ENCODE measurements around the gene PLEKHM3.

DNA sequence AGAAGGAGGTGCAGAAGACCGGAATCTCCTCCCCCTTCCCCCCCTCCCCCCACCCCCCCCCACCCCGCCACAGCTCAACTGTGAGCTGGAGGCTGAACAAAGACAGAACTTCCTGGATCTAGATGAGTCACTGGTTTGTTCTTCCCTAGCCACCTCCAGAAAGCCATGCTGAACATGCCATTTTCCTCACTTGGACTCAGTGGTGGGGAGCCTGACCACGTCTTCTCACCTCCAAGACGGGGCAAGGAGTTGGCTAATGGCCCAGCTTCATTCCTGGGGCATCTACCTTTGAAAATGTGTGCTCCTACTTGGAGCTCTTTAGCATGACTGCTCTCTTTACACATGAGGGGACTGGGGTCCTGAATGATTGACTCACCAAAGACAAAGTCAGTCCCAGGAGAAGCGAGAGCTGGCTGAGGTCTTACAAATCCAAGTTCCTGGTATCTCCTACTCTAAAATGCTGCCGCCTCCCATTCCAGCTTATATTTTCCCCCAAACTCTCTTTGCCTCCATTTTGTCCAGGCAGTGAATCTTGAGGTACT, 233.0 kb downstream of the PLEKHM3 start:
- no peak for TF ChIP-seq TAF1 (conservative IDR thresholded peaks at IDR 0.05)
- TF ChIP-seq, protein P1, sequence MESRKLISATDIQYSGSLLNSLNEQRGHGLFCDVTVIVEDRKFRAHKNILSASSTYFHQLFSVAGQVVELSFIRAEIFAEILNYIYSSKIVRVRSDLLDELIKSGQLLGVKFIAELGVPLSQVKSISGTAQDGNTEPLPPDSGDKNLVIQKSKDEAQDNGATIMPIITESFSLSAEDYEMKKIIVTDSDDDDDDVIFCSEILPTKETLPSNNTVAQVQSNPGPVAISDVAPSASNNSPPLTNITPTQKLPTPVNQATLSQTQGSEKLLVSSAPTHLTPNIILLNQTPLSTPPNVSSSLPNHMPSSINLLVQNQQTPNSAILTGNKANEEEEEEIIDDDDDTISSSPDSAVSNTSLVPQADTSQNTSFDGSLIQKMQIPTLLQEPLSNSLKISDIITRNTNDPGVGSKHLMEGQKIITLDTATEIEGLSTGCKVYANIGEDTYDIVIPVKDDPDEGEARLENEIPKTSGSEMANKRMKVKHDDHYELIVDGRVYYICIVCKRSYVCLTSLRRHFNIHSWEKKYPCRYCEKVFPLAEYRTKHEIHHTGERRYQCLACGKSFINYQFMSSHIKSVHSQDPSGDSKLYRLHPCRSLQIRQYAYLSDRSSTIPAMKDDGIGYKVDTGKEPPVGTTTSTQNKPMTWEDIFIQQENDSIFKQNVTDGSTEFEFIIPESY (IDR thresholded peaks at IDR 0.05): no peak
- no peak for TF ChIP-seq YY1 (IDR thresholded peaks at IDR 0.05)
- TF ChIP-seq, protein P2, sequence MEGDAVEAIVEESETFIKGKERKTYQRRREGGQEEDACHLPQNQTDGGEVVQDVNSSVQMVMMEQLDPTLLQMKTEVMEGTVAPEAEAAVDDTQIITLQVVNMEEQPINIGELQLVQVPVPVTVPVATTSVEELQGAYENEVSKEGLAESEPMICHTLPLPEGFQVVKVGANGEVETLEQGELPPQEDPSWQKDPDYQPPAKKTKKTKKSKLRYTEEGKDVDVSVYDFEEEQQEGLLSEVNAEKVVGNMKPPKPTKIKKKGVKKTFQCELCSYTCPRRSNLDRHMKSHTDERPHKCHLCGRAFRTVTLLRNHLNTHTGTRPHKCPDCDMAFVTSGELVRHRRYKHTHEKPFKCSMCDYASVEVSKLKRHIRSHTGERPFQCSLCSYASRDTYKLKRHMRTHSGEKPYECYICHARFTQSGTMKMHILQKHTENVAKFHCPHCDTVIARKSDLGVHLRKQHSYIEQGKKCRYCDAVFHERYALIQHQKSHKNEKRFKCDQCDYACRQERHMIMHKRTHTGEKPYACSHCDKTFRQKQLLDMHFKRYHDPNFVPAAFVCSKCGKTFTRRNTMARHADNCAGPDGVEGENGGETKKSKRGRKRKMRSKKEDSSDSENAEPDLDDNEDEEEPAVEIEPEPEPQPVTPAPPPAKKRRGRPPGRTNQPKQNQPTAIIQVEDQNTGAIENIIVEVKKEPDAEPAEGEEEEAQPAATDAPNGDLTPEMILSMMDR (IDR thresholded peaks at IDR 0.05; ENCODE audit: low read depth, low read length, missing input control): no peak
- no peak for TF ChIP-seq RAD21 (IDR thresholded peaks at IDR 0.05)
- no peak for TF ChIP-seq FOXA1 (IDR thresholded peaks at IDR 0.05)
- TF ChIP-seq, protein P3, sequence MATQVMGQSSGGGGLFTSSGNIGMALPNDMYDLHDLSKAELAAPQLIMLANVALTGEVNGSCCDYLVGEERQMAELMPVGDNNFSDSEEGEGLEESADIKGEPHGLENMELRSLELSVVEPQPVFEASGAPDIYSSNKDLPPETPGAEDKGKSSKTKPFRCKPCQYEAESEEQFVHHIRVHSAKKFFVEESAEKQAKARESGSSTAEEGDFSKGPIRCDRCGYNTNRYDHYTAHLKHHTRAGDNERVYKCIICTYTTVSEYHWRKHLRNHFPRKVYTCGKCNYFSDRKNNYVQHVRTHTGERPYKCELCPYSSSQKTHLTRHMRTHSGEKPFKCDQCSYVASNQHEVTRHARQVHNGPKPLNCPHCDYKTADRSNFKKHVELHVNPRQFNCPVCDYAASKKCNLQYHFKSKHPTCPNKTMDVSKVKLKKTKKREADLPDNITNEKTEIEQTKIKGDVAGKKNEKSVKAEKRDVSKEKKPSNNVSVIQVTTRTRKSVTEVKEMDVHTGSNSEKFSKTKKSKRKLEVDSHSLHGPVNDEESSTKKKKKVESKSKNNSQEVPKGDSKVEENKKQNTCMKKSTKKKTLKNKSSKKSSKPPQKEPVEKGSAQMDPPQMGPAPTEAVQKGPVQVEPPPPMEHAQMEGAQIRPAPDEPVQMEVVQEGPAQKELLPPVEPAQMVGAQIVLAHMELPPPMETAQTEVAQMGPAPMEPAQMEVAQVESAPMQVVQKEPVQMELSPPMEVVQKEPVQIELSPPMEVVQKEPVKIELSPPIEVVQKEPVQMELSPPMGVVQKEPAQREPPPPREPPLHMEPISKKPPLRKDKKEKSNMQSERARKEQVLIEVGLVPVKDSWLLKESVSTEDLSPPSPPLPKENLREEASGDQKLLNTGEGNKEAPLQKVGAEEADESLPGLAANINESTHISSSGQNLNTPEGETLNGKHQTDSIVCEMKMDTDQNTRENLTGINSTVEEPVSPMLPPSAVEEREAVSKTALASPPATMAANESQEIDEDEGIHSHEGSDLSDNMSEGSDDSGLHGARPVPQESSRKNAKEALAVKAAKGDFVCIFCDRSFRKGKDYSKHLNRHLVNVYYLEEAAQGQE (IDR thresholded peaks at IDR 0.05): no peak
- no peak for TF ChIP-seq JUND (IDR thresholded peaks at IDR 0.05)
- TF ChIP-seq, protein P4, sequence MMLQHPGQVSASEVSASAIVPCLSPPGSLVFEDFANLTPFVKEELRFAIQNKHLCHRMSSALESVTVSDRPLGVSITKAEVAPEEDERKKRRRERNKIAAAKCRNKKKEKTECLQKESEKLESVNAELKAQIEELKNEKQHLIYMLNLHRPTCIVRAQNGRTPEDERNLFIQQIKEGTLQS (IDR thresholded peaks at IDR 0.05): no peak
- TF ChIP-seq GABPA (IDR thresholded peaks at IDR 0.05 in 1 of 2, conservative IDR thresholded peaks at IDR 0.05 in 1 of 2): no peak
- TF ChIP-seq, protein P5, sequence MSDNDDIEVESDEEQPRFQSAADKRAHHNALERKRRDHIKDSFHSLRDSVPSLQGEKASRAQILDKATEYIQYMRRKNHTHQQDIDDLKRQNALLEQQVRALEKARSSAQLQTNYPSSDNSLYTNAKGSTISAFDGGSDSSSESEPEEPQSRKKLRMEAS (IDR thresholded peaks at IDR 0.05): no peak
- TF ChIP-seq HNF4G (IDR thresholded peaks at IDR 0.05): no peak

Measured in liver (tissue), 3 donors.